ENCODE results near the gene TPI1. TPM values are rescaled to one million over a fixed set of nuclear protein-coding genes. Genes with fewer than 3 reads are reported as not detected.

The TPI1 gene
- total and polyA plus RNA-seq, 2 of the 8 experiments (the other 6 are each of a cell fraction or from before 2014, with no cell fraction given) = 910 to 3,018 TPM

GRCh38 chr12:6830286-6830890 lies 36.9 kb upstream of the TPI1 start (continued):
- TF ChIP-seq ZNF274 (IDR thresholded peaks at IDR 0.05; ENCODE audit: borderline replicate concordance, extremely low read depth, low read length) (no peak), TAF1 (IDR thresholded peaks at IDR 0.05; ENCODE audit: low read depth, low read length) (no peak), MAX (IDR thresholded peaks at IDR 0.05) (no peak)

All from H1 (cell line).